Raji (cell line): ENCODE measurements around the gene MIA.

Experiments
- POLR2A ChIP-seq: IDR thresholded peaks from 2 replicates; pipeline ENCODE4 v1.6.1; 2011; ENCODE audit warnings: low read depth, low read length, control low read depth; ENCODE audit not compliant: insufficient read depth

The MIA gene

DNA sequence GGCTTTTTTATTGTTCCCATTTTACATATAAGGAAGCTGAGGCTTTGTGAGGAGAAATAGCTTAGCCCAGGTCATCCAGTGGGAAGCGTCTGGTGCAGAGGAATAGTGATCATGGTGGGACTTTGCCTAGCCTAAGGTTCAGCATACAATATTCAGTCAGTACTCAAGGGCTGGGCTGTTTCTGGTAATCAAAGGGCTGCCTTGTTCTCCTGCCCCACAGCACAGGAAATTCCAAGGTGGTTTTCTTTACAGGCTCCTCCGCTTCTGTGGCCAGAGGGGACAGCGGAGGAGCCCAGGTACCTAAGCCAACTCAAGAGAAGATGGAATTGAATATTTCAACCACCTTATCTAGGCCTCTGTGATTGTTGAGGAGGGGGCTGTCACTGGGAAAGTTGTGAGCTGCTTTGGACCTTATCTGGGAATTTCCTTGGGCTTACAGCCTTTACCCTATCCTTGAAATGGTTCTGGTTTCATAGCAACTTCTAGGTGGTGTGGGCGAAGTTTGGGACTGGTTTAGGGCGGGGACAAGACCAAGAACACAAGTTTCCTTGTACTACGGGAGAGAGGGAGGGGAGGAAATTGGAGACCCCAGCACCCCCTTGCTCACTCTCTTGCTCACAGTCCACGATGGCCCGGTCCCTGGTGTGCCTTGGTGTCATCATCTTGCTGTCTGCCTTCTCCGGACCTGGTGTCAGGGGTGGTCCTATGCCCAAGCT, at the start of gene MIA:
Gene MIA (plus strand): TSS at position 606 of the 716 bp plus-strand sequence. CDS start 22 bp downstream, at position 628.
- no peak for TF ChIP-seq POLR2A

DNA sequence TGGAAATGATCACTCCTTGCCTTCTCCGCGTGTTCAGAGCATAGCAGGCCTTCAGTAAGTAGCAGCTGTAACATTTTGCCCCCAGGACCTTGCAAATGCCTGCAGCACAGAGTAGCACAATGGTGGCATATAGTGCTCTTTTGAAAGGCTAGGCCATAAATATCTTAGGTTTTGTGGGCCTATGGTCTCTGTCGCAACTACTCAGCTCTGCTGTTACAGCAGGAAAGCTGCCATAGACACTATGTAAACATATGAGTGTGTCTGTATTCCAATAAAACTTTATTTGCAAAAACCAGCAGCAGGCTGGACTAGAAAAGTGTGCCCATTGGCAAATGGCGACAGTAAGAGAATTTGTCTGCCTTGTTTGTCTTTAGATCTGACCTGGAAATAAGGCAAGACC, 49.0 kb upstream of the MIA start:
- TF ChIP-seq POLR2A = no peak

DNA sequence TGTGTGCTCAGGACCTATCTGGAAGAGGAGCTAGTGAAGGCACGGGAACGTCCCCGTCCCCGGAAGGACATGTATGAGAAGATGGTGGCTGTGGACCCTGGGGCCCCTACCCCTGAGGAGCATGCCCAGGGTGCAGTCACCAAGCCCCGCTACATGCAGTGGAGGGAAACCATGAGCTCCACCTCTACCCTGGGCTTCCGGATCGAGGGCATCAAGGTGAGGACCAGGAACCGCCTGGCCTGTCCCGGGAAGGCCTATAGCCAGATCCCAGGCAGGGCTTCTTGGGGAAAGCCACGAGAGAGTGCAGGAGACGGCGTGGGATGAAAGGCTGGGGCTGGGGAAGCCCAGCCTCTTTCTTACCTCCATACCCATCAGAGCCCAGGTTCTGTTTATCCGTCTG, 42.2 kb upstream of the MIA start:
- no peak for TF ChIP-seq POLR2A

DNA sequence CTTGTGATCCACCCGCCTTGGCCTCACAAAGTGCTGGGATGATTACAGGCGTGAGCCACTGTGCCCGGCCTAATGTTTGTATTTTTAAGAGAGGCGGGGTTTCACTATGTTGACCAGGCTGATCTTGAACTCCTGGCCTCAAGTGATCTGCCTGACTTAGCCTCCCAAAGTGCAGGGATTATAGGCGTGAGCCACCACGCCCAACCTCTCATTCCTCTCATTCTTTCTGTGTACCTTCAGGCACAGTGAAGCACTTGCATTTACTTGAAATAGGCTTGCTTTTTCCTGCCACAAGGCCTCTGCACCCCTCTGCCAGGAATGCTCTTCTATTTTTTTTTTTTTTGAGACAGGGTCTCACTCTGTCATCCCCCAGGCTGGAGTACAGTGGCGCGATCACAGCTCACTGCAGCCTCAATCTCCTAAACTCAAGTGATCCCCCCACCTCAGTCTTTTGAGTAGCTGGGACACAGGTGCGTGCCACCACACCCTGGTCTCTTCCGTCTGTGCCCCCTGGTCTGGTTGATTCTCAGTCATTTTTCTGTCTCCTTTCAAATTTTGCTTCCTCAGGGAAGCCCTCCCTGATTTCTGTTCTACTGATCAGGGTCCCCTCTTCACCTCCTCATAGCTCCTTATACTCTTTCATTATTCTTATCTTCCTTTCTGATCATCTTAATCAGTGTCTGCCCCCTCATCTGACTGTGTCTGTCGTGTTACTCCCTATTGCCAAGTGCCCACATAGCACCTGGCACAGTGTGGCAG, 40.1 kb upstream of the MIA start:
- TF ChIP-seq POLR2A = no peak

DNA sequence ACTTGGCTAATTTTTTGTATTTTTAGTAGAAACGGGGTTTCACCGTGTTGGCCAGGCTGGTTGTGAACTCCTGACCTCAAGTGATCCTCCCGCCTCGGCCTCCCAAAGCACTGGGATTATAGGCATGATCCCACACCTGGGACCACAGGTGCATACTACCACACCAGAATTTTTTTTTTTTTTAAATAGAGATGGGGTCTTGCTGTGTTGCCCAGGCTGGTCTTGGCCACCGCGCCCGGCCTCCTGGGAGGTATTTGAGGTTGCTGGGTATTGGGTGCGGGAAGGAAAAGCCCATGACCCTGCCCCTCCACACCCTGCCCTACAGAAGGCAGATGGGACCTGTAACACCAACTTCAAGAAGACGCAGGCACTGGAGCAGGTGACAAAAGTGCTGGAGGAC, 38.7 kb upstream of the MIA start:
- TF ChIP-seq POLR2A = no peak

DNA sequence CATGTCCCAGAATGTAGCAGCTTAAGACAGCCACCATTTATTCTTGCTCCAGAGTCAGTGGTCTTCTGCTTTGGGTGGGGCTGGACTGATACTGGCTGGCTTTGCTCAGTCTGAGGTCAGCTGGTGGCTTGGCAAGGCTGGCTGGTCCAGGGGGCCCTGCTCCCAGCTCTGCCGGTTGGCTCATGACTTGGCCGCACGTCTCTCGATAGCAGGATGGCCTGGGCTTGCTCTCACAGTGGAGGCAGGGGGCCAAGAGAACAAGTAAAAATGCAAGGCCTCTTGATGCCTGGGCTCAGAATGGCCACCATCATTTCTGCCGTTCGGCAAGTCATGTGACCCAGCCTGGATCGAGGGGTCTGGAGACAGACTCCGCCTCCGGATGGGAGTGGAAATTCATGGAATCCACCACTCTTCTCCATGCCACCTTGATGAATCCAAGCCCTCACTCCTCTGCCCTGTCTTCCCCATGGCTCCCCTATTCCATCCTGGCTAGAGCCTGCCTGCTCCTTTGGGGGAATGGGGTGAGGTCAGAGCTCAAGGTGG, 38.1 kb upstream of the MIA start:
- TF ChIP-seq POLR2A = no peak

DNA sequence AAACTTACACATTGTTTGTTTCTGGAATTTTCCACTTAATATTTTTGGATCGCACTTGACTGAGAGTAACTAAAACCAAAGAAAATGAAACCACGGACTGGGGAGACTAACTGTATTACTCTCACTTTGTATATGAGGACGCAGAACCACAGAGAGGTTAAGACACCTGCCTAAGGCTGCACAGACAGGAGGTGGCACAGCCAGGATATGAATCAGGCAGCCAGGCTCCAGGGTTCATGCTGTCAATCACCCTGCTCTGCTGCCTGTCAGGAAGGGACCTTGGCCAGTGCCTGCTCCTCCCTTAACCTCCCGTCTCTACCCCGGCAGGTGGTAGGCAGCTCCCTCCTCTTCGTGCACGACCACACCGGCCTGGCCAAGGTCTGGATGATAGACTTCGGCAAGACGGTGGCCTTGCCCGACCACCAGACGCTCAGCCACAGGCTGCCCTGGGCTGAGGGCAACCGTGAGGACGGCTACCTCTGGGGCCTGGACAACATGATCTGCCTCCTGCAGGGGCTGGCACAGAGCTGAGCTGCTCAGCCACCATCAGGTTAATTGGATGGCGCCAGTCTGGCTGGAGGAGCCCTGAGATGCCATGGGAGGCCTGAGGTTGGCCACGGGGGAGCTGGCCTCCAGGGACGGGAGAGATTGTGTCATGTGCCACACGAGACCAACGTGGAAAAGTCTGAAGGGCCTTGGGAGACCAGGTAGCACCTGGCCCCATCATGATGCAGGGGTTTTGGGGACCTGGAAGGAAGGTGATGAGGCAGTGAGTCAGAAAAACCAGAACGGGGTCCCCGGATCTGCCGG, 36.1 kb upstream of the MIA start:
- TF ChIP-seq POLR2A = no peak

DNA sequence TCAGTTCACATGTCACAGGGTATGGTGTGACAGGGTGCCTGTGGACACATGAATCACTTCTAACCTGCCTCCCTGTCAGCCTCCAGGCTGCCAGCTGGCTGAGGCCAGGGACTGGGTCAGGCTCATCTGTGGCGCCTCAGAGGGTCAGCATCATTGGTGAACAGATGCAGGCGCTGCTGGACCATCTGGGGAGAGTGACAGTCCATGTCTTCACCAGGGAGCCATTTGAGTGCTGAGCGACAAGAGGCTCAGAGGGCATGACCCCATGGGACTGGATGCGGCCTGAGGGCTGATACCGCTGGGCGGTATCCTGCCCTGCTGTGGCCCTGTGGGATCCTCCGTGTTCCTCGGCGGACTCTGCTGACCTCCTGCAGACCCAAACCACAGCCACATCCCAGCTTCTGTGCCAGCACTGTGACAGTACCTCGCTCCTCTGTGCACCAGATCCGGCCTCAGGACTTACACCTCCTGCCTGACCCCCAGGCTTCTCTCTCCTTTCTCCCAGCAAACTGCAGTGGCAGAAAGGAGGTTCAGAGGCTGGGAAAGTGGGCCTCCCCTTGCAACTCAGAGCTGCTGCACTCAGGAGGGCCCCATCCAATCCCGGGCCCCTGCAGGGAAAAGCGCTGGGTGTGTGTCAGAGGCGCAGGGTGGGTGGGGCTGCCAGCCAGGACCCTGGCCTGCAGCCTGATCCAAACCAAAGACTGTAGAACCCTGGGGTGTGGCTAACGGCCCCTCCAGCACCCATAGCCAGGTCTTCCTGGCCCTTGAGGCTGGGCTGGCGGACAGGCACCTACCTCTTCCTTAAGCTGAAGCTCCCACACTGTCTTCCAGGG, 35.2 kb upstream of the MIA start:
- no peak for TF ChIP-seq POLR2A

DNA sequence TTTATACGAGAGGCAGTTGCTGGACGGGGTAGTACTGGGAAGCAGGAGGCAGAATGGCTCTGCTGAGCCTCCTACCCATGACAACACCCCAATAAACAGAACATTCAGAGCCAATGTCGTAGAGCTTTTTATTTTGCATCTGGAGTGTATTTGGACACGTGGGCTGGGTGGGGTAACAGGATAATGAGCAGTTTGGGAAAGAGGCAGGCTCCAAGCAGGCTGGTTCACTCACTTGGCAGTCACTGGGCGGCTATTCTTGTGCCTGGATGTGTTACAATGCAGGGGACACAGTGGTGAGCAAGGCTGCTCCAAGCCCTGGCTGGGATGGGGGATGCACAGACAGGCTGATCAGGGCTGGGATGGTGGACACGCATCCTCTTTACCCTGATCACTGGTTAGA, 34.6 kb upstream of the MIA start:
- TF ChIP-seq POLR2A = no peak

DNA sequence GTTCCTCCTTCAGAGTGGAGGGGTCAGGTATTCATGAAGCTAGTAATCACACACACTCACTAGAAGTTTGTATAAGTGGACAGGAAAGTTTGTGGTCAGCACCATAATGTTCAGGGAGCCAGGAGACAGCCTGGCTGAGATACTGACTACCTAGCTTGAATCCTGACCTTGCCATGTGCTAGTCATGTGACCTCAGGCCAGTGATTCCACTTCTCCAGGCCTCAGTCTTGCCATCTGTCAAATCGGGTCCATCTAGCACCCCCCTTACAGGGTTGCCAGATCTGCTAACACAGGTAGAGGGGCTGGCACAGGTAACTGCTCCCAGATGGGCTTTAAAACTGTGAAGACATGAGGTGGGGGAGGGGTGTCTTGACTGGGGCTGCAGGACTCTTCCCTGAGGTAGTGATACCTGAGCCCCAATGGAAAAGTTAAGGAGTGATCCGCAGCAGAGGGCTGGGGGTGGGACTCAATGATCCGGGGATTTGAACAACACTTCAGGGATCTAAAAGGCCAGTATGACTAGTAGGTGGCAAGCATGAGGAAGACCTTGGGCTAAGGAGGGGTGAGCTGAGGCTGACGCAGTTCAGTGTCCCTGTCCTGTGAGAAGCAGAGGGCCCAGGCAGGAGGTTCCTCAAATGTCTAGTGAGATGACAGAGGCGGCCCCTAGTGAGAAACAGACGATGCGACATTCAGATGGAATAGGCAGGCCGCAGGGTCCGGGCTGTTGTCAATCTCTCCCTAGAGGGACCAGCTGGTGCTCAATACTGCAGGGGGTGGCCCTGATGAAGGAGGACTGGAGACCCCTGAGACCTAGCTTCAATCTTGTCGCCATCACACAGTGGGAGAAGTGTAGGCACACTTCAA, 33.6 kb upstream of the MIA start:
- TF ChIP-seq POLR2A = no peak

DNA sequence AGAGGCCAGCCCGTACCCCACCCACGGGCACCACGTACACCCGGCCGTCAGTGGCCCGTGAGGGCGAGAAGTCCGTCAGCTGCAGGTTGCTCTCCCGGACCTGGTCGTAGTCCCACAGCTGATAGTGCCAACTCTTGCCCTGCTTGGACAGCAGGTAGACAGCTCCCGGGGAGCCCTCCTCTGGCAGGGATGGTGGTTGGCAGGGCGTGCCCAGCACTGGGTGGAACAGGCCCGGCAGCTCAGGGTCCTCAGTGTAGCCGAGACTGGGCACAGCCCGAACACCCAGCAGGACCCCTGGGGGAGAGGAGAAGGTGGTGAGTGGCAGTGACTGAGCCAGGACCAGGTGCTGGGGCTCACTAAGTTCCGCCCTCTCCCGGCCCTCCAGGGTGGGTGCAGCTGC, 32.8 kb upstream of the MIA start:
- TF ChIP-seq POLR2A = no peak

DNA sequence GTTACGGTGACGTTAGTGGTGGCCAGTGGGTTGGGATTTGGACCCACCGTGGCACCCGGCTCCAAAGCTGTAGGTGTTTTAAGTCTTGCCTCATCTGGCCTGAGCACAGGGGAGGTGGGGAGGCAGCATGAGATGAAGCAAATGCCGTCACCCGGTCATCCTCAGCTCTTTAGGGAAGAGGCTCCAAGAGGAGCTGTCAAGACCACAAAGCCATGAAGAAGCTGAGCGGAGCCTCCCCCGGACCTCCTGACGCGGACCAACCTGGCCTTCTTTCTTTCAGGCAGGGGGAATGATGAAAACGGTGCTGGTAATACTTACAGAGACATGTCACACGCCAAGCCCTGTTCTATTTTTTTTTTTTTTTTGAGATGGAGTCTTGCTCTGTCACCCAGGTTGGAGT, 32.4 kb upstream of the MIA start:
- no peak for TF ChIP-seq POLR2A

DNA sequence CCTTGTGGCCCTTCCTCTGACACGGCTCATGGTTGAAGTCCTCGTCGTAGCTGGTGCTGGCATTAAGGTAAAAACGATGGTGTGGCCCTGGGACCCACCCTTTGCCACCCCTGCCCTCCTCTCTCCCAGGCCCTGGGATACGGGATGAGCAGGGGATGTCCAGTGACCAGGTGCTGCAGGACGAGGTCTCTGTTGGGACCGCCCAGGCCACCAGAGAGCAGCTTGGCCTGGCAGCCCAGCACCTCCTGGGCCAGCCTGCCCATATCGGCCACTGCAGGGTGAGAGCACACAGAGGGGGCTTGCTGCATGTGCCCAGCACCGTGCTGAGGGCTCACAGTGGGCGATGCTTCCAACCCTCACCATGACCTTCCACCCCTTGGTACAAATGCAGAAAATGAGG, 31.4 kb upstream of the MIA start:
- TF ChIP-seq POLR2A = no peak
